ENCODE measurements around the gene PLEKHA7. TPM values are rescaled to one million over a fixed set of nuclear protein-coding genes. Genes with fewer than 3 reads are reported as not detected.
A peak's percentile ranks its signal among the peaks of the same experiment; 100 is the strongest.

The PLEKHA7 gene
- total RNA-seq, 1 donor from 2014 or later, result 9.5 TPM

- no peak for TF ChIP-seq CTCF (IDR thresholded peaks at IDR 0.05)
- no peak for DNase-seq (ENCODE audit: low spot score in 2 of 2)
- no peaks in the 10 kb centered on the region for H3K9me3 ChIP-seq
- peaks cover 0 to 3% of the 10 kb centered on the region in 2 donors for H3K4me1 ChIP-seq
- no peaks in the 10 kb centered on the region for H3K36me3 ChIP-seq
- H3K27me3 ChIP-seq, result no peaks in the 10 kb centered on the region
- peak overlapping the region in 1 of 2 donors; percentile 98 for H3K4me3 ChIP-seq
- H3K27ac ChIP-seq, result no peak overlapping the region
- intact Hi-C loops (cut with DNase I), result no loop called here
Observed at GRCh38 chr11:17012179-17012578, 2.0 kb downstream of the PLEKHA7 start.

GRCh38 chr11:17010851-17011420 is 3.3 kb downstream of the PLEKHA7 start:
- H3K27ac ChIP-seq, result no peak overlapping the region
- H3K36me3 ChIP-seq, result no peaks in the 10 kb centered on the region
- intact Hi-C loops (cut with DNase I), result no loop called here
- no peaks in the 10 kb centered on the region for H3K27me3 ChIP-seq
- no peak for TF ChIP-seq CTCF (IDR thresholded peaks at IDR 0.05)
- no peaks in the 10 kb centered on the region for H3K9me3 ChIP-seq
- no peak for DNase-seq (ENCODE audit: low spot score in 2 of 2)
- H3K4me3 ChIP-seq, result no peak overlapping the region
- H3K4me1 ChIP-seq, result peaks cover 0 to 3% of the 10 kb centered on the region in 2 donors

GRCh38 chr11:17008099-17008498 is 6.1 kb downstream of the PLEKHA7 start:
- DNase-seq (ENCODE audit: low spot score in 2 of 2), result no peak
- Histone ChIP-seq H3K27ac (no peak overlapping the region), H3K4me3 (no peak overlapping the region), H3K27me3 (no peaks in the 10 kb centered on the region), H3K36me3 (no peaks in the 10 kb centered on the region), H3K4me1 (no peaks in the 10 kb centered on the region), H3K9me3 (no peaks in the 10 kb centered on the region)
- intact Hi-C loops (cut with DNase I), result no loop called here
- no peak for TF ChIP-seq CTCF (IDR thresholded peaks at IDR 0.05)

GRCh38 chr11:17005646-17006045 is 8.6 kb downstream of the PLEKHA7 start:
- intact Hi-C loops (cut with DNase I), result no loop called here
- Histone ChIP-seq H3K36me3 (no peaks in the 10 kb centered on the region), H3K27me3 (no peaks in the 10 kb centered on the region), H3K4me3 (no peak overlapping the region), H3K9me3 (no peaks in the 10 kb centered on the region), H3K27ac (no peak overlapping the region), H3K4me1 (no peaks in the 10 kb centered on the region)
- DNase-seq (ENCODE audit: low spot score in 2 of 2), result no peak
- TF ChIP-seq CTCF (IDR thresholded peaks at IDR 0.05), result no peak

- Histone ChIP-seq H3K27ac (no peak overlapping the region), H3K27me3 (no peaks in the 10 kb centered on the region), H3K36me3 (no peaks in the 10 kb centered on the region), H3K4me1 (no peaks in the 10 kb centered on the region), H3K4me3 (no peak overlapping the region), H3K9me3 (no peaks in the 10 kb centered on the region)
- intact Hi-C loops (cut with DNase I), result no loop called here
- no peak for TF ChIP-seq CTCF (IDR thresholded peaks at IDR 0.05)
- DNase-seq (ENCODE audit: low spot score in 2 of 2), result no peak
Observed at GRCh38 chr11:17004486-17005148, 9.6 kb downstream of the PLEKHA7 start.

Measured in ascending aorta (tissue), 2 donors.